NCI-H2107 (cell line): ENCODE data around the gene FOXD4L1.
"Not testable (repeated sequence)": the region's sequence is repeated elsewhere in the genome, so short reads cannot be mapped to it uniquely, and the experiment has no call there.

ENCODE experiments used
- DNase-seq: peaks from one replicate; lab custom pipeline; 2025; lab: John Stamatoyannopoulos, UW

FOXD4L1 gene

DNA sequence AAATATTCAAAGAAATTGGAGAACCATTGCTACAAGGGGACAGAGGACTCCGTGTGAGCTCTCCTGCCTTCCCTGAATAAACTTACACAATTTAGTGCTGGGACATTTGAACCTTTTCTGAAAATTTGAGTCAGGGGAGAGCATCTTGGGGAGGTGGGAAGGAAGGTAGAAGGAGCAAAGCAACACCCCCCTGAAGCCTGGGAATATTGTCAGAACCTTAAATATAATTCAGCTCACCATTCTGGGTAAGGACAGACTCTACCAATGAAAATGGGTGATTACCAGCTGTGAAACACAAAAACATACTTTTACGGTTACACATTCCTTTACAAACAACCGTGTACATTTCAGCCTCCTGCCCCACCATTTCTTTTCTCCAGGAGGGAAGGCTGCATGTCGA is at the start of gene FOXD4L1:
Gene FOXD4L1 (plus strand): TSS at position 301 of the 400 bp plus-strand sequence. CDS start 592 bp downstream, outside the sequence.
- DNase-seq: not testable (repeated sequence)

DNA sequence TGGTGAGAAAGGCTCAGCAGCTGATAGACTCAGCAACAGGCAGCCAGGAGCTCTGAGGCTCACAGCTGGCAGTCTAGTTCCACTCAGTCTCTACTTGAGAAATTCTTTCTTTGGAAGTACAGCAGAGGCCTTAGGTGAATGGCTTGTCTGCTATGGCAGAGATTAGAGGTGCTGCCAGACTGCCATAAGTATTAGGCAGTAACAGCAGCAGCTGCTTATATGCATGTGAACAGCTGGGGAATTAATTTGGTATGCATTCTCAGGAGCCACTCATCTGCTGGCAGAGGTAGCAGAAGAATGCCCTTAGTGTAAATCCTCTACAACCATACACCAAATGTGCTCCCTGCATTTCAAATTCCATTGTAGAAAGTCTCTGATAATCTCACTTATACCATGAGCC is 32.7 kb upstream of the FOXD4L1 start:
- not testable (repeated sequence) for DNase-seq

DNA sequence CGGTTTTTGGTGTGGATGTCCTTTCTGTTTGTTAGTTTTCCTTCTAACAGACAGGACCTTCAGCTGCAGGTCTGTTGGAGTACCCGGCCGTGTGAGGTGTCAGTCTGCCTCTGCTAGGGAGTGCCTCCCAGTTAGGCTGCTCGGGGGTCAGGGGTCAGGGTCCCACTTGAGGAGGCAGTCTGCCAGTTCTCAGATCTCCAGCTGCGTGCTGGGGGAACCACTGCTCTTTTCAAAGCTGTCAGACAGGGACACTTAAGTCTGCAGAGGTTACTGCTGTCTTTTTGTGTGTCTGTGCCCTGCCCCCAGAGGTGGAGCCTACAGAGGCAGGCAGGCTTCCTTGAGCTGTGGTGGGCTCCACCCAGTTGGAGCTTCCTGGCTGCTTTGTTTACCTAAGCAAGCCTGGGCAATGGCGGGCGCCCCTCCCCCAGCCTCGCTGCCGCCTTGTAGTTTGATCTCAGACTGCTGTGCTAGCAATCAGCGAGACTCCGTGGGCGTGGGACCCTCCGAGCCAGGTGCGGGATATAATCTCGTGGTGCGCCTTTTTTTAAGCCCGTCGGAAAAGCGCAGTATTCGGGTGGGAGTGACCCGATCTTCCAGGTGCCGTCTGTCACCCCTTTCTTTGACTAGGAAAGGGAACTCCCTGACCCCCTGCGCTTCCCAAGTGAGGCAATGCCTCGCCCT is 21.6 kb upstream of the FOXD4L1 start:
- not testable (repeated sequence) for DNase-seq

DNA sequence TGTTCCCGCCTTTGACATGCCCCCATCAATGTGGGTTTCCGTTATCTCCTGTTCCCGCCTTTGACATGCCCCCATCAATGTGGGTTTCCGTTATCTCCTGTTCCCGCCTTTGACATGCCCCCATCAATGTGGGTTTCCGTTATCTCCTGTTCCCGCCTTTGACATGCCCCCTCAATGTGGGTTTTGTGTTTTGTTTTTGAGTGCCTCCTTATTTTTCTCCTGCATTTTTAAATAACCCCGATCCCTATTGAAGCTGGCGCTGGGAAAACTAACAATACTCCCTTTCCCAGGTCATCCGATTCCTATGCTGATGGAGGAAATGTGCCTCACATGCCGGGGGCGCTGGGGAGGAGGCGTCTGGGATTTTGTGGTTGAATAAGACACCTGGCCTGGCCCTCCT is 1.9 kb upstream of the FOXD4L1 start:
- not testable (repeated sequence) for DNase-seq

DNA sequence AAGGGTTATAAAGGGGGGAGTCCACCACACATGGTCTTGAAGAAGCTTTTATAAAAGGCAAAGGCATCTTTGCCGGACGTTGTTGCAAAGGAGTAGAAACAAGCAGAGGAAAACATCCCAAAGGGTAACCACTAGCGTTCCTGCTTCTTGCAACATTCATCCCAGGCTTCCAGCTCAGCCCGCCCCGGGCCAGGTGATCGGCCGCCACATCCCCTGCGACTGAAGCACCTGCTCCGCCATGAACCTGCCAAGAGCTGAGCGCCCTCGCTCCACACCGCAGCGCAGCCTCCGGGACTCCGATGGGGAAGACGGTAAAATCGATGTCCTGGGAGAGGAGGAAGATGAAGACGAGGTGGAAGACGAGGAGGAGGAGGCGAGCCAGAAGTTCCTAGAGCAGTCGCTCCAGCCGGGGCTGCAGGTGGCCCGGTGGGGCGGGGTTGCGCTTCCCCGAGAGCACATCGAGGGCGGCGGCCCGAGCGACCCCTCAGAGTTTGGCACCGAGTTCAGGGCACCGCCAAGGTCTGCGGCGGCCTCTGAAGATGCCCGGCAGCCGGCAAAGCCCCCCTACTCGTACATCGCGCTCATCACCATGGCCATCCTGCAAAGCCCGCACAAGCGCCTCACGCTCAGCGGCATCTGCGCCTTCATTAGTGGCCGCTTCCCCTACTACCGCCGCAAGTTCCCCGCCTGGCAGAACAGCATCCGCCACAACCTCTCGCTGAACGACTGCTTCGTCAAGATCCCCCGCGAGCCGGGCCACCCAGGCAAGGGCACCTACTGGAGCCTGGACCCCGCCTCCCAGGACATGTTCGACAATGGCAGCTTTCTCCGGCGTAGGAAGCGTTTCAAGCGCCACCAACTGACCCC is 787 bp downstream of the FOXD4L1 start:
- not testable (repeated sequence) for DNase-seq

DNA sequence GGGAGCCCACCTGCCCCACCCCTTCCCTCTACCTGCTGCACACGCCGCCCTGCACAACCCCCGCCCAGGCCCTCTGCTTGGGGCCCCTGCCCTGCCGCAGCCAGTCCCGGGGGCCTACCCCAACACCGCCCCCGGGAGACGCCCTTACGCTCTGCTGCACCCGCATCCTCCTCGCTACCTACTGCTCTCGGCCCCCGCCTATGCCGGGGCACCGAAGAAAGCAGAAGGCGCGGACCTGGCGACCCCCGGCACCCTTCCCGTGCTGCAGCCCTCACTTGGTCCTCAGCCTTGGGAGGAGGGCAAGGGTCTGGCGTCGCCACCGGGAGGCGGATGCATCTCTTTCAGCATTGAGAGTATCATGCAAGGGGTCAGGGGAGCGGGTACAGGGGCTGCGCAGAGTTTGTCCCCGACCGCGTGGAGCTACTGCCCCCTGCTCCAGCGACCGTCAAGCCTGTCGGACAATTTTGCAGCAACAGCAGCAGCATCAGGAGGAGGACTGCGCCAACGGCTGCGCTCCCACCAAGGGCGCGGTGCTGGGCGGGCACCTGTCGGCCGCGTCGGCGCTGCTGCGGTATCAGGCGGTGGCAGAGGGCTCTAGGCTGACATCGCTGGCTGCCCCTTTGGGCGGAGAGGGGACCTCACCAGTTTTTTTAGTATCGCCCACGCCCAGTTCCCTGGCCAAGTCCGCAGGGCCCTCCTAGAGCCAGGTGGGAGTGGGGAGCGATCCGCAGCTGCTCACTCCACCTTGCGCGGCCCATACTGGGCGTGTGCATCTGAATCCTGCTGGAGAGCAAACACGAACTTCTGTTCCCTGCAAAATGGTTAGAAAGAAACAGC is 1.6 kb downstream of the FOXD4L1 start:
- DNase-seq: not testable (repeated sequence)

DNA sequence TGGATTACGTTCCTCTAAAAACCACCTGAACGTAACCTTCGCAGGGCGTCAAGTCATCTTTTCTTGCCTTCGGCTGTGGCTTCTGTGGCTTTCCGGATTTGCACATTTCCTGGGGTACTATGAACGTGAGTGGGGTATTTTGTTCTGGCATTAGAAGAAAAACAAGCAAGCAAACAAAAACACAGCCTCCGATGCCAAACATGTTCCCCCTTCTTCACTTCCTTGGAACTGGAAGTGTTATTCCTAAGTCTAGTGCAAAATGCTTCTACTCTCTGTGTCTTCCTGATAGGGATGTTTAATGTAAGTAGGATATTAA is 2.2 kb downstream of the FOXD4L1 start:
- DNase-seq: not testable (repeated sequence)

DNA sequence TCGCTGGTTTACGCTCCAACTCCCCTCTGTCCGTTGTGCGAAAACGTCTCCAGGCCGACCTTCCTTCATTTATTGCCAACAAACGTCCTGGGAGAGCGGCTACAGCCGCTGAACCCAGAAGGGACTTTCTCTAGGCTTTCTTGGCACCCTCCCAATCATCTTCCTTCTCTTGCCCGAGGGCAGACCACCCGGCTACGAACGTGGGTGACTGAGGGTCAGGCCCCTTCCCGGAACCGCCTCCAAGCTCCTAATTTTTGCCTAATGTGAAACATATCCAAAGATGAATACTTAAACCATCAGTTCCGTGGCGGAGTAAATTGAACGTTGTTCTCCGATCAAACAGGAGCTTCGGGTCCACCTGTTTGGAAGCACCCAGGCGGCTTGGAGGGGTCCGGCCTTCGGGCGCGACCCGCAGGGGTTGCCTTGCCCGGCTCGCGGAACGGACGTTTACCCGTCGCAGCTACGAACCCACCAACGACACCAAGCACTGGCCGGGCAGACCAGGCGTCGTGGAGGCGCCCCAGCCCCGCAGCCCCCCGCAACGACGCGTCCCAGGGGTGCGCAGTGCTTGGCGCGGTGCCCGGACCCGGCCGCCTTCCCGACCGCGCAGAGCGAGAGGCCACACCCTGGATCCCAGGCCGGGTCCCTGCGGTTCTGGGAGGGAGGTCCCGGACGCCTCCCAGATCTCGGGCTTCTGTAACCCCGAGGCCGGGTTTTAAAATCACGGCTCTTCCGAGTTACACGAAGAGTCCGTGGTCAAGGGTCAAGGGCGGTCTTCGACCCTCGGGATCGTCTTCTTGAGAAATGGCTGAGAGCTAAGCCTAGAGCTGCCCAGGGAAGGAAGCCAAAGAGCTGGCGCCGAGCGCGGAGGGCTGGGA is 4.0 kb downstream of the FOXD4L1 start:
- not testable (repeated sequence) for DNase-seq

DNA sequence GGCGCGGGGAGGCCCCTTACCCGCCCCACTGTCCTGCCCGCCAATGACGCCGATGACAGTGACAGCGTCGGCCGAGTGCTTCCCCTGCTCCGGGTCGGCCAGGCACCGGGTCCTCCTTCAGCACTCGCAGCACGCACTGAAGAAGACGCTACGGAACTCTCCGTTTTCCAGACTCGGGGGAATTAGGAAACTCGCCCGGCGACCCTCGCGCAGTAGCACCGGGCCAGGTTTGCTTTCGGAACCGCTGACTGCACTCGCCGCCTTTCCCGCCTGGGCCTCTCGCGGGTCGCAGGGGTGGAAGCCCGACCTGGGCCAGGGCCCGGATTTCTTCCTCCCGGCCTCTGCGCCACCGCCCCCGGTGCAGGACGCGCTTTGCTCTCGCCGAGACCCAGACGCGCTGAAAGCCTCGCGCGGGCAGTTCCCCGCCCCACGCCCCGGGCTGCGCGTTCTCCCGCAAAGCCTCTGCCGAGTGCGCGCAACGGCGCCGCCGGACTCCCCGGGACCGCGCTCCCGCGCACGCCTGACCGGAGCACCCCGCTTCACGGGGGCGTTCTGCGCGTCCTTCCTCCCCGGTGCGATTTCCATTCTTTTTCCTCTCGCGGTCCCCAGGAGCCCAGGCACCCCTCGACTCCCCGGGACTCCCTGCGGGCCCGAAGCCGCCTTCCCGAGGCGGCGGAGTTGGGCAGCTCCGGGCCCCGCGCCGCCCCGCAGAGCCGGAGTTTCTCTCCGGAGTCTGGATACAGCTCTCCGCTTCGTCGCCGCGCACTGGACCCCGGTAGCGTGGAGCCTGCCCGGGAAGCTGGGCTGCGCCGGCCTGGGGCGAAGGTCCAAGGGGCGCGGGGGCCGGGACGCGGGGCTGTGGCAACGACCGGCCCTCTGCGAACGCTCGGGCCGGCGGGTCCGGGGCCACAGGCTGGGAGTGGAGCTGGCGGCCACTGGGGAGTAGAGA is 4.9 kb downstream of the FOXD4L1 start:
- DNase-seq: not testable (repeated sequence)

DNA sequence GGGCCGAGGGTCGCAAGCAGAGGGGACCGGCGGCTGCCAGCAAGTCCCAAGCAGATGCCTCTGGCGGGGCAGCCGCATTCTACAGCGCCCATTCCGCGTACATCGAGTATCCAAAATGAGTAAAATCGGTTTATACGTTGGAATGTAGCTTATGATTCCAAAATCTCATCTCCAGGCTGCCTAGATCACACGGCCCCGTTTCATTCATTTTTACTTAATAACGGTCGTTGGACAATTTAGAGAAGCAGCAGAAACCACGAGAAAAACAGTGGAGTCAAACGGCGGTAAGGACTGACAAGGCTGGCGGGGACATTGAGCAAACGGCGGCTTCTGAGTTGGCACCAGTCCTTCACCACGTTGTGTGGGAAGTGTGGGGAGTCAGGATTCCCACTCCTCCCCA is 5.6 kb downstream of the FOXD4L1 start:
- not testable (repeated sequence) for DNase-seq

DNA sequence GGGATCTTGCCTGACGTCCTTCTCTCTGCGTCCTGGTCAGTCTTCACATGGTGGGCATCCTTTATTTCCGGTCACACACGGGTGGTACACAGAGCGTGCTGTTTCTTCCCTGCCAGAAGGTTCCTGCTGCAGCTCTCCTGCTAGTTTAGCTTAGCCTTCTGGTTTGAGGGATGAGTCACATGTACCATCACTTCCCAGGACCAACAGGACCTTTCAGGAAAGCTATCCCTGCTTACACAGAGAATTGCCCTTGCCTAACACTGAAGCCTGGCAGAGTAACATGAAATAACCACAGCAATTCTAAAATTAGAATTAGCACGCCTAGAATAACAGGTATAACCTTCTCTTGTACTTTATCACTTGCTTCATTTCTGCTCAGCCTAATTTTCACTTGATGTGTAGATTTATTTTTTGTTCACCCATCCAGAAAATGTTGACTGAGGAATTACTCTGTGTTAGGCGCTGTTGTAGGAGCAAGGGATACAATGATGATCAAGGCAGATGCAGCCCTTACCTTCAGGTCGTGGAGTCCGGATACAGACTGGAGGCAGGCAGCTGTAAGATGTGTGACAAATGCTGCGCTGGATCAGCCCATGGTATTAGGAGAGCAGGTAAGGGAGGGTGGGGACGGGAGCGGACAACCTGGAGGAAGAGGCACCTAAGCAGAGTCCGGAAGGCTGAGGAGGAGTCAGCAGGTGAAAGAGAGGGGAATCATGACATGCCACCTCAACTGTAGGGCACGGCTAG is 9.1 kb downstream of the FOXD4L1 start:
- DNase-seq: not testable (repeated sequence)

DNA sequence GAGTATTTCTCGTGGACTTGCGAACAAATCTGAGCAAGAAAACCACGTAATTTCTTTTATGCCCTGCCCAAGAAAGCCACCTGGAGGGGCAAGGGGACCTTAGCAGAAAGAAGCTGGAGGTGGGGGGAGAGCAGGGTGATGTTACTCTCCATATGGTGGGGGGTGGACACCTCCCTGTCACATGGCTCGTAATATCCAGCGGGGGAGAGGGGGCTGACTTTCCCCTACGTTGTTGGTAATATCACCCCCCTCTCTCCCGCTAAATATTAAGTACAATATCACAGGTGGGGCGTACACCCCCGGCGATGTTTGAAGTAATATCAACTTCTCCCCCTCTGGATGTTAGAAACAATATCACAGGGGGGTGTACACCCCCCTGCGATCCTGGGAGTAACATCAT is 9.7 kb downstream of the FOXD4L1 start:
- DNase-seq: not testable (repeated sequence)

DNA sequence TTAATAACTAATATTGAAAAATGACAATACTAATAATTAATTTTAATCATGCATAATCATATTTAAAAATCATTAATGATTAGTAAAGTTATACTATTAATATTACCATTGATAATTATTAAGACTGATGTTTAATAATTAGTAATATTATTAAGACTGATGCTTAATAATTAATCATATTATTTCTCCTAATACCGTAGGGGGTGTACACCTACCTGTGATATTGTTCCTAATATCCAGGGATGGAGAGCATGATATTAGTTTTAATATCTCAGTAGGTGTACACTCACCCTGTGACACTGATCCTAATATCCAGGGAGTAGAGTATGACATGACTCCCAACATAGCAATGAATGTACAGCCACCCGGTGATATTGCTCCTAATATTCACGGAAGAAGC is 12.4 kb downstream of the FOXD4L1 start:
- not testable (repeated sequence) for DNase-seq

DNA sequence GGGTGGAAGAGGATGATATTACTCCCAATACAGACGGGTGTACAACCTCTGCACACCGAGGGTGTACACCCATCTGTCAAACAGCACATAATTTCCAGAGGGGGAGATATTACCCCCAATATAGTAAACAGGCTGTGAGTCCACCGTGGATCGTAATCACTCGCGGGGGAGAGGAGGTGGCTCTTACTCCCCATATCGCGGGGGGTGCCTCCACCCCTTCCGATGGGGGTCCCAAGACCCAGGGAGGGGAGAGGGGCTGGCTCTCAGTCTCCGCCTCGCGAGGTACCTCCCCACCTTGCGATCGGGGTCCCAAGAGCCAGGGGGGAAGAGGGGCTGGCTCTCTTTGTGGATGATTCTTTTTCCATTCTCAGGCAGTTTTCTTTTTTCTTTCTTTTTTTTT is 13.4 kb downstream of the FOXD4L1 start:
- not testable (repeated sequence) for DNase-seq

DNA sequence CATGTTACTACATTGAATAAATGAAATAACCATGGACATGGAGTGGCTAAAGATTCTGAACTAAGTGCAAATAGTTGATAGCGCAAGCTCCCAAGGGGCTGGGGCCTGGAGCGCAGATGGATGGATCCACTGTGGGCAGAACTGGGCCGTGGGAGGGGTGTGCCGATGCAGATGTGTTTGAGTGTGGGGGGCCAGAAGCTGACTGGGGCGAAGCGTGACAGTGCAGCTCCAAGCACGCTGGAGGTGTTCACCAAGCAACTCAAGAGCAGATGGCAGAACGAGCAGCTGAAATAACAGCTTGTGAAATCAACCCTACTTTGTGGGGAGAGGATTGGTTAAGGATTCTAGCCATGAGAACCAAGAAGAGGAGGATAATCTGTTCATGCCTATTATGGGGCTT is 17.0 kb downstream of the FOXD4L1 start:
- not testable (repeated sequence) for DNase-seq

DNA sequence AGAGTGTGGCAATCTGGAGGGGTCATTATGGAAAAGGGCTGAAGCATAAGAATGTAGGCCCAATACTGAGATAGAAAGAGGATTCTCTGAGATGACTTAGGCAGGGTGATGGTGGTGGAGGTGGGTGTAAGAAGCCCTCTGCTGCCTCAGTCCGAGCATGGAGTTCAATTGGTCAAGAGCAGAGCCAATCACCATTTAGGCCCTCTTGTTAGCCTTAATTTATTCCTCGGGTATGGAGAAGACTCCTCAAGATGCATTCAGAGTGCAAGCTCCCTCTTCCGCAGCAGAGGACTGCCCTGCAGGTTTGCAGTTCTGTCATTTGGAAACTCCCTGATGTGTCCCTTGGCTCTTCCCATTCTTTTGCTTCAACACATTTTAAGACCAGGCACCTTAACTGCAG is 17.5 kb downstream of the FOXD4L1 start:
- not testable (repeated sequence) for DNase-seq

DNA sequence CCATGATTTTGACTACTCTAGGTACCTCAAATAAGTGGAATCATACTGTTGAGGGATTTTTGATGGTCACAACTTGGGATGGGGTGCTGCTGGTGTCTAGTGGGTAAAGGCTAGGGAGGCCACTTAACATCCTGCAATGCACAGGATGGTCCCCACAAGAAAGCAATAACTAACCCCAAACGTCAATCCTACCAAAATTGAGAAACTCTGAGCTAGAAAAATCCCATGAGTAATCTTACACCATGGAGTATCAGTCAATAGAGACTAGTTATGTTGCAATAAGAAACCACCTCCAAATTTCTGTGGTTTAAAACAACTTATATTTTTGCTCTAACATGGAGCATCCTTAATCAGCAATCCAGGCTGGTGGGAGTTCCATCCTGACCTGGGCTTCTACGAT is 18.6 kb downstream of the FOXD4L1 start:
- not testable (repeated sequence) for DNase-seq

DNA sequence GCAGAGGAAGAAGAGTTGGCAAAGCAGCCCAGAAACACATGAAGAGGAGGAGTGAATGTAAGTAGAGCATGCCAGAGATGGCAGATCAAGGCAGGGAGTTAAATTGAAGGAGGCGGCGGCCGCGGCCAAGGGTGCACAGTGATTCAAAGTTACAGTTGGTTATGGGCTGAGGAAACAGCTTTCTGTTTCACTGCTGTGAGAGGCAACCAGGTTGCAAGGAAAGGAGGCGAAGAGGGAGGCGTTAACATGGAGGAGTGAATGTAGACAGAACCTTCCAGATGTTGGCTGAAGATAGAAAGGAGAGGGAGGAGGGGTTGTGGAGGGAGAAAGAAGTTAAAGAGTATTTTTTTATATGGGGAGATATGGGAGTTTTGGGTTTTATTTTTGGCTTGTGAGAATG is 22.4 kb downstream of the FOXD4L1 start:
- not testable (repeated sequence) for DNase-seq

DNA sequence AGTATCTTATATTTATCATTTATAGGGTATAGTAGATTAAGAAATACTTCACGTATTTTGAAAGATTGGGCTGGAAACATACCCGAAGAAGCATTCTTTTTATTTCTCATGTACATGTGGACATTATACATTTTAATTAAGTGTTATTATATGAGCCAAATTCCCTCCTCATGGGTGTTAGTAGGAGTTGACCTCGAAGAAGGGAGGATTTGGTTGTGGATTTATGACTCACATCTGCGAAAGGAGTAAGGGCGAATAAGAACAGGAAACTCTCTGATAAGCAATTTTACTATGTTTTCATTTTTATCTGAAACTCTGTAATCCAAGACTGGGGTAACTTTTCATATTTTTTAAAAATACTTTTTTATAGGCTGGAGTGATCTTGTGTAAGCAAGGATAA is 23.0 kb downstream of the FOXD4L1 start:
- not testable (repeated sequence) for DNase-seq
